ENCODE results near the gene MAPRE3. TPM values are rescaled to one million over a fixed set of nuclear protein-coding genes. Genes with fewer than 3 reads are reported as not detected.
"Not testable (repeated sequence)": the region's sequence is repeated elsewhere in the genome, so short reads cannot be mapped to it uniquely, and the experiment has no call there.

Gene MAPRE3
- total RNA-seq, 1 donor from 2014 or later, result 27.1 TPM

DNA sequence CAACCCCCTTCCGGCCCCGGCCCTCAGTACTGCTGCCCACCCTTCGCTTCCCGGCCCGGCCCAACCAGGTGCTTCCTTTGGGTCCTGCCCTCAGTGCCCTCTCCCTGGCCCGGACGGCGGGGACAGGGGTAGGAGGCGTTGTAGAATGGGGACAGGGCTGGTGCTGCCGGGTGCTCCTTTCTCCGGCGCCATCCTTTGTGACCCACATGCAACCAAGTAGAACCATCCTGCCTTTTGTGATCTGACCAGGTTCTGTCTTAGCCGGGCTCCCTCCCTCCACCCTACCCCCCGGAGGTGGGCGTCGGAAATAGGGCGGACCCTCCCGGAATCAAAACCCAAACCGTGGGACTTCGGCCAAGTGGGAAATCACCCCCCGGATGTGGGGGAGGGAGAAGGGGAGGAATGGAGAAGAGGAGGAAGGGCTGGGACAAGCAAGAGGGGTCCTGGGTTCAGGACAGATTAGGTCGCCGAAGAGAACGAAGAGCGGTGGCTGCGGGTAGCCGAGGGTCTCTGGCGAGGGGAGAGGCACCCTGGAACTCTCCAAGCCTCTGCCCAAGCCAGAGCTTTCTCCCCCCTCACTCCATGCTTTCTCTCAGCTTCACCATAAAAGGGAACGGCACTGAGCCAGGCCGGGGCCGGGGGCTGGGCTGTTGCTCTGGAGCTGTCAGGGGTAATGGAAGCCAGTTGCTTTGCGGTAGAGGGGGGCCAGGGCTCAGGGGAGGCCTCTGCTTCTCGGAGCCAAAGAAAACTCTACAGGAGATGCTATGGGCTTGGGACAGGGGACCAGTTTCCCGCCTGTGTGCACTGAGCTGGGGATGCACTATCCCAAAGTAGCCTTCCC lies 101.8 kb downstream of the MAPRE3 start:
- peak in 1 of 2 donors; percentile 20 for ATAC-seq
- peaks cover 72% of the 10 kb centered on the region for H3K4me1 ChIP-seq
- intact Hi-C loops (cut with DNase I), result no loop called here

DNA sequence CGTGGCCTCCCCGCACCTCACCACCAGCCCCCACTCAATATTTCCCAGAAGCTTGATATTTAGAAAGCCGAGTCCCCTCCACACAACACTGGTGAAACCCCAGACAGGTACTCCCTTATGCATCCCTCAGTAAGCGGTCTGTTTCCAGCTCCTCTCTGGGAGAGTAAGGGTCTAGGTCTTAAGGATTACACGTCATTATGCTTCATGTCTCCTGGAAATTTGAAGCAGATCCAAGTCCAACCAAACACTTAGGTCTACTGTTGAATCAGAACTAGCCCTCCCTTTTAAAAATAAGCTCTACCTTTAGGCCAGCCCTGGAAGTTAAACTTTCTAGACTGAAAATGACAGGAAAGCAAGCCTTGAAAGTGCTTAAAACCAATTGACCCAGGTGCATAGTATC lies 102.5 kb downstream of the MAPRE3 start:
- Histone ChIP-seq H3K36me3 (peaks cover 21% of the 10 kb centered on the region), H3K27me3 (ENCODE audit: low read depth) (no peaks in the 10 kb centered on the region), H3K4me3 (no peak overlapping the region), H3K9me3 (no peaks in the 10 kb centered on the region), H3K4me1 (peaks cover 72% of the 10 kb centered on the region), H3K27ac (peak overlapping the region; percentile 91)
- ATAC-seq (no peak), DNase-seq (no peak)
- intact Hi-C loops (cut with DNase I), result no loop called here
- TF ChIP-seq, protein P1, sequence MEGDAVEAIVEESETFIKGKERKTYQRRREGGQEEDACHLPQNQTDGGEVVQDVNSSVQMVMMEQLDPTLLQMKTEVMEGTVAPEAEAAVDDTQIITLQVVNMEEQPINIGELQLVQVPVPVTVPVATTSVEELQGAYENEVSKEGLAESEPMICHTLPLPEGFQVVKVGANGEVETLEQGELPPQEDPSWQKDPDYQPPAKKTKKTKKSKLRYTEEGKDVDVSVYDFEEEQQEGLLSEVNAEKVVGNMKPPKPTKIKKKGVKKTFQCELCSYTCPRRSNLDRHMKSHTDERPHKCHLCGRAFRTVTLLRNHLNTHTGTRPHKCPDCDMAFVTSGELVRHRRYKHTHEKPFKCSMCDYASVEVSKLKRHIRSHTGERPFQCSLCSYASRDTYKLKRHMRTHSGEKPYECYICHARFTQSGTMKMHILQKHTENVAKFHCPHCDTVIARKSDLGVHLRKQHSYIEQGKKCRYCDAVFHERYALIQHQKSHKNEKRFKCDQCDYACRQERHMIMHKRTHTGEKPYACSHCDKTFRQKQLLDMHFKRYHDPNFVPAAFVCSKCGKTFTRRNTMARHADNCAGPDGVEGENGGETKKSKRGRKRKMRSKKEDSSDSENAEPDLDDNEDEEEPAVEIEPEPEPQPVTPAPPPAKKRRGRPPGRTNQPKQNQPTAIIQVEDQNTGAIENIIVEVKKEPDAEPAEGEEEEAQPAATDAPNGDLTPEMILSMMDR (IDR thresholded peaks at IDR 0.05), result no peak

More for the DNA sequence above, 101.8 kb downstream of the MAPRE3 start:
- TF ChIP-seq, protein P1 (IDR thresholded peaks at IDR 0.05), result no peak
- Histone ChIP-seq H3K27me3 (ENCODE audit: low read depth) (no peaks in the 10 kb centered on the region), H3K9me3 (no peaks in the 10 kb centered on the region), H3K4me3 (peak overlapping the region; percentile 97), H3K36me3 (peaks cover 27% of the 10 kb centered on the region), H3K27ac (peak overlapping the region; percentile 91)
- no peak for DNase-seq

GRCh38 chr2:27073782-27074181 lies 103.3 kb downstream of the MAPRE3 start:
- peaks cover 12% of the 10 kb centered on the region for H3K36me3 ChIP-seq
- peaks cover 67% of the 10 kb centered on the region for H3K4me1 ChIP-seq
- no peak for DNase-seq
- no peak for ATAC-seq
- peak overlapping the region; percentile 7 for H3K27ac ChIP-seq
- no peaks in the 10 kb centered on the region for H3K27me3 ChIP-seq (ENCODE audit: low read depth)
- TF ChIP-seq, protein P1 (IDR thresholded peaks at IDR 0.05), result no peak
- intact Hi-C loops (cut with DNase I), result no loop called here
- H3K4me3 ChIP-seq, result no peak overlapping the region
- H3K9me3 ChIP-seq, result no peaks in the 10 kb centered on the region

DNA sequence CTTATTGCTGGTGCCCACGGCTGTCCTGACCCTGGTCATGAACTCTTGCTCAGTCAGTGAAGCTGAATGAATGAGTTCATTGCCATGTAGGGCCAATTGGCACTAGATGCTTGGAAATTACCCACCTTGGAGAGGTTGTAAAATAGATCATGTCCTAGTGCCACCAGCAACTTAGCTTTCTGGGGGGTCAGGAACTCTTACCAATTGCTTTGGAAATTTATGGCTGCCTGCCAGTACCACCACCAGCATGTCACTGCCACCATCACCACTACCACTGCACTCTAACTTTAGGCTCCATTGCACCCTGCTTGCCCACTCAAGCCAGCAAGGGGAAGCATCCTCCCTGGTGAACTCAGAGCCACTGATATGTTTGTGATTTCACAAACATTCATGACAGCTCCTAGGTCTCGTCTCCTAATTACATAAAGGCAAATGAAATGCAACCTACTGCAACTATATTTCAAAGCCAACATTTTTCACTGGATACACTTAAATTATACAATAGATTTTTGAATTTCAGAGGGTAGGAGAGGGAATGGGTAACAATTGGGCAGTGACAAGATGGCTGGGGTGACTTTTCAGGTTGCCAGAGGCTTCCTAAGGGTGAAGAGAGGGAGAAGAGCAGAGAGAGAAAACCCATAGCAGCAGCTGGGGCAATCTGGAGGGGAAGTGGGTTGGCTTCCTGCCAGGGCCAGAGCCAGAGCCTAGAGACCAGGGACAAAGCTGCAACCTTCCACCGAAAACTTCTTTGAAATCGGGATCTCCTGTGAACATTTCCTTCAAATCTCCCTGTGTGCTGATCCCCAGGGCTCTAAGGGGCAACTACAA lies 104.5 kb downstream of the MAPRE3 start:
- ATAC-seq, result no peak
- peak overlapping the region; percentile 7 for H3K27ac ChIP-seq
- intact Hi-C loops (cut with DNase I), result no loop called here
- H3K36me3 ChIP-seq, result peaks cover under 1% of the 10 kb centered on the region
- TF ChIP-seq, protein P1 (IDR thresholded peaks at IDR 0.05), result no peak
- H3K4me1 ChIP-seq, result peaks cover 58% of the 10 kb centered on the region
- H3K27me3 ChIP-seq (ENCODE audit: low read depth), result no peaks in the 10 kb centered on the region
- H3K9me3 ChIP-seq, result no peaks in the 10 kb centered on the region
- no peak overlapping the region for H3K4me3 ChIP-seq
- peak; percentile 72 for DNase-seq

GRCh38 chr2:27075566-27075871 lies 105.1 kb downstream of the MAPRE3 start:
- intact Hi-C loops (cut with DNase I); DNase-seq; ATAC-seq; H3K36me3 ChIP-seq; H3K4me3 ChIP-seq; H3K27me3 ChIP-seq (ENCODE audit: low read depth); H3K9me3 ChIP-seq: not testable (repeated sequence)
- Histone ChIP-seq H3K4me1 (peaks cover 58% of the 10 kb centered on the region), H3K27ac (peak overlapping the region; percentile 7)

GRCh38 chr2:27076323-27076722 lies 105.9 kb downstream of the MAPRE3 start:
- ATAC-seq, result no peak
- no peak for DNase-seq
- intact Hi-C loops (cut with DNase I), result no loop called here
- Histone ChIP-seq H3K9me3 (no peaks in the 10 kb centered on the region), H3K27ac (no peak overlapping the region), H3K27me3 (ENCODE audit: low read depth) (no peaks in the 10 kb centered on the region), H3K4me3 (no peak overlapping the region), H3K36me3 (no peaks in the 10 kb centered on the region), H3K4me1 (peaks cover 59% of the 10 kb centered on the region)
- TF ChIP-seq, protein P1 (IDR thresholded peaks at IDR 0.05), result no peak

Data from lower lobe of right lung (tissue), 2 donors.